Inflammatory macrophage (primary cell): Measurements from ENCODE around the gene ATP5F1D.
A peak's percentile ranks its signal among the peaks of the same experiment; 100 is the strongest.

Source experiments
- DNase-seq, 2 donors: peaks; one replicate each; pipeline ENCODE4 v3.0.0-alpha.2; 2020 to 2022

Gene ATP5F1D

DNA sequence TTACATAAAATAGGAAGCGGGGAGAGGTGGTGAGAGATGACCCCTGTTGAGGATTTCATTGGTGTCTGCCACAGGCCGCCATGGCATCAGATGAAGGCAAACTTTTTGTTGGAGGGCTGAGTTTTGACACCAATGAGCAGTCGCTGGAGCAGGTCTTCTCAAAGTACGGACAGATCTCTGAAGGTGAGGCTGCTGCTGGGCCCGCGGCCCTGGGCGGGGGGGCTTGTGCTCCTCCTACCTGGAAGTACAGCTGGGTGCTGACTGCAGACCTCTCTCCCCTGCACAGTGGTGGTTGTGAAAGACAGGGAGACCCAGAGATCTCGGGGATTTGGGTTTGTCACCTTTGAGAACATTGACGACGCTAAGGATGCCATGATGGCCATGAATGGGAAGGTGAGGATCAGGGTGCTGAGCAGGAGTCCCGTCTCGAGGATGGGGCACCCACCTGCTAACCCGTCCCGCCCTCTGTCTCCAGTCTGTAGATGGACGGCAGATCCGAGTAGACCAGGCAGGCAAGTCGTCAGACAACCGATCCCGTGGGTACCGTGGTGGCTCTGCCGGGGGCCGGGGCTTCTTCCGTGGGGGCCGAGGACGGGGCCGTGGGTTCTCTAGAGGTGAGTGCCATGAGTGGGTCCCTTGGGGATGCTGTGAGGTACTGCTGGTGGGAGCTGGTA lies 29.4 kb downstream of the ATP5F1D start:
- DNase-seq = no peak

DNA sequence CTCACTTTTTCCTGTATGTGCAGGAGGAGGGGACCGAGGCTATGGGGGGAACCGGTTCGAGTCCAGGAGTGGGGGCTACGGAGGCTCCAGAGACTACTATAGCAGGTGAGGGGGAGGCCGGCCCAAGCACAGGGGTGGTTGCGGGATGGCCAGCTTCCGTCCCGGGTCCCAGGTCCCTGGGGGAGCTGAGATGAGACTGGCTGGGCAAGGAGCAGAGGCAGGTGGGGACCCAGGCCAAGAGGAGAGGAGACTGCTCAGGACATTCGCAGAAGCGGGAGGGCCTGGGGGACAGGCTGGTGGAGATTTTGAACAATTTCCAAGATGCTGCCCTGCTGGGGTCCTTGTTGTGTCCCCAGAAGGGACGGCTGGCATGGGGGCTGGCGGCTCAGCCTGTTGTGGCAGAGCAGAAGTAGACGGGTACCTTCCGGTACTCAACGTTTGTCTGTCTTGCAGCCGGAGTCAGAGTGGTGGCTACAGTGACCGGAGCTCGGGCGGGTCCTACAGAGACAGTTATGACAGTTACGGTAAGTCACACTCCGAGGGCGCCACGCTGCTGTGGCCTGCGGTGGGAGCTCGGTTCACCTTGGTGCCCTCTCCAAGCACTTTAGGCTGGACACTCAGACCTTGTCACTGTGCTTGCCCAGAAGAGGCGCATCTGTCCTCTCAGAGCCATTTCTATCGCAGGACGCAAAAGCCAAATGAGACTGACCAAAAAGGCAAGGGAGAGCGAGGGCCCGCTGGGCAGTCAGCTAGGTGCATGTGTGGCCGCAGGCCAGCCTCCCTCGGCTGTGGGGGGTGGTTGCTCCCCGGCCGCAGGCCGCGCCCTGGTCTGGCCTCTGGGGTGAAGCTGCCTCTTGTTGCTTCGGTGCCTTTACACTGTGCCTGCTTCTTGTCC lies 30.2 kb downstream of the ATP5F1D start:
- DNase-seq = no peak

DNA sequence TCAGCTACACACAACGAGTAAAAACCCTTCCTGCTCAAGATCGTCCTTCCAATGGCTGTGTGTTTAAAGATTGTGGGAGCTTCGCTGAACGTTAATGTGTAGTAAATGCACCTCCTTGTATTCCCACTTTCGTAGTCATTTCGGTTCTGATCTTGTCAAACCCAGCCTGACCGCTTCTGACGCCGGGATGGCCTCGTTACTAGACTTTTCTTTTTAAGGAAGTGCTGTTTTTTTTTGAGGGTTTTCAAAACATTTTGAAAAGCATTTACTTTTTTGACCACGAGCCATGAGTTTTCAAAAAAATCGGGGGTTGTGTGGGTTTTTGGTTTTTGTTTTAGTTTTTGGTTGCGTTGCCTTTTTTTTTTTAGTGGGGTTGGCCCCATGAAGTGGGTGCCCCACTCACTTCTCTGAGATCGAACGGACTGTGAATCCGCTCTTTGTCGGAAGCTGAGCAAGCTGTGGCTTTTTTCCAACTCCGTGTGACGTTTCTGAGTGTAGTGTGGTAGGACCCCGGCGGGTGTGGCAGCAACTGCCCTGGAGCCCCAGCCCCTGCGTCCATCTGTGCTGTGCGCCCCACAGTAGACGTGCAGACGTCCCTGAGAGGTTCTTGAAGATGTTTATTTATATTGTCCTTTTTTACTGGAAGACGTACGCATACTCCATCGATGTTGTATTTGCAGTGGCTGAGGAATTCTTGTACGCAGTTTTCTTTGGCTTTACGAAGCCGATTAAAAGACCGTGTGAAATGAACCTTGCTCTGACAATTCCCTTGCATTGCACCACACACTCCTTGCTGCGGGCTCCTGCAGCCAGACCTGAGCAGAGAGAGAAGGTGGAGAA lies 31.1 kb downstream of the ATP5F1D start:
- peak in 1 of 2 donors; percentile 7 for DNase-seq

DNA sequence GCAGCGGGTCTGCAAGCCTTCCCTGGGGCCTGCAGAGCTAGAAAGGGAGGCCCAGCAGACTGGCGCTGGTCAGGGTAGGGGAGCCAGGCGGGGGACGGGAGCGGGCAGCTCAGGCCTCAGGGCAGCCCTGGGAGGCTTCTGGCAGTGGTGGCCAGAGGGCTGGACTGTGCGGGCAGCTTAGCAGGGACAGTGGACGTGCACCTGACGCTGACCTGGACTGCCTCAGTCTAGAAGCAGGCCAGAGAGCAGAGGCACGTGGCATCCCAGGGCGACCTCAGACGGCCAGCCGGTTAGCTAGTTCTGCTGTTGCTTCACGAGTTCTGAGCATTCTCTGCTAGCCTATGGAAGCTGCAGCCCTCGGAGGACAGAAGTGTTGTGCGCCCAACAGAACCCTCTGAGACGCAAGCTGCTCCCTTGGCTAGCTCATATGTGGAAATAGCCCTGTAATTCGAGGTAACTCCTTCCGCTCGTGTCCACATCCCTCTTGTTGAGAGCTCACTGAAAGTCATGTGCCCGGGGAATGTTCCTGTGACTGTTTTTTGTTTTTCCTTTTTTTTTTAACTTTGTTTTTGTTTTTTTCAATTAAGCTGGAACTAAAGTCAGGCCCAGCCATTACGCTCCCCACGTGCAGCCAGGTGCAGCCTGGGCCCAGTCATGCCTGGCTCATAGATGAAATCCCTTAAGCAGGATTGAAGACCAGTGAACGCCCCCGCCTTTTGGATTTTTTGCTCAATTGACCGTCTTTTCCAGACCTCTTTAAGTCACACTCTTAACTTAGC lies 31.9 kb downstream of the ATP5F1D start:
- peak; percentile 71 to 79 for DNase-seq

DNA sequence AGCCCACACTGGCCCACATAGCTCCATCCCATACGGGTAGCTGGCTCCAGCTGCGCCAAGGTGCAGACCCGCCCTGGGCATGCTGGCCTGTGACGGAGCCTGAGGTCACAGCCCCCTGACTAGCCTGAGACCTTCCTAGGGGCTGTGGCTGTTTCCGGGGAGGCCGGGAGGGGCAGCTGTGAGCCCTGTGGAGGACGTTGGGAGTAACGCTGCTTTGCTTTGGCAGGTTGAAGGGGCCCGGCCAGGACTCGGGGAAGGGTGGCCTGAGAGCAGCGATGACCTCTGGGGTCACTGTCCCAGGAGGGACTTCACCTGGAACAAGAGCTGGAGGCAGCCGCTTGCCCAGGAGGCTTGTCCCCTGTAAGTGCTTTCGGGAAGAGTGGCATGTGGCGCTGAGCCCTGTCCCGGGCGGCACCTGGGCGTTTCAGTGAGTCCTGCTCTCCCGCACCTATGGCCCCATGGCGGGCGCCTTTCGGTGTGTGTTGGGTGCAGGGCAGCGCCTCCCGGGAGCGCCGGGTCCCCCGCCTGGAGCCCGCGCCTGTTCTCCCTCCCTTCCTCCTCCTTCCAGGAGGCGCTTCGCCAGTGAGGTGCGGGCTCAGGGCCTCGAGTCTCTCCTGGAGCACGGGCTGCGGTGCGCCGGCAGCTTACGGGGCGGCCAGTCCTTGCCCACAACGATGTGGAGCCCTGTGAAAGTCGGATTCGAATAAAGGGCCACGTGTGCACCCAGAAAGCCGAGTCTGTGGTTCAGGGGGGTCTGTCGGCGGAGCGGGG lies 32.7 kb downstream of the ATP5F1D start:
- DNase-seq = no peak

DNA sequence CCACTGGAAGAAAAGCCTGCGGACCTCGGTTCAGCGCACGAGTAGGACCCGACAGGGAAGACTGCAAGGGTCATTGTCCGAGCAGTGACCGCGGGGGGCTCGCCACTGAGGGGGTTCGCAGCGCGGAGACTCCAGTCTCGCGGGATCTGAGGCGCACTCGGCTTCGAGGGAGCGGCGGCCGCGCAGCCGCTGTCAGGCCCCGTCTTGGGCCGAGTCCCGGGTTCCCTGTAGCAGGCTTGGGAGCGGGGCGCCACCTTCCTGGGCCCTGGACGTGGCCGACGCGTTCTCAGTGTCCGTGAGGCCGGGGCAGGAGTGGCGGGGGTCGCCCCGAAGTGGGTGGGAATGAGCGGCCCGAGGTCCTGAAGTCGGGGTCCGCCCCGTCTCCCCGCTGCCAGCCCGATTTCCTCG lies 33.3 kb downstream of the ATP5F1D start:
- no peak for DNase-seq

DNA sequence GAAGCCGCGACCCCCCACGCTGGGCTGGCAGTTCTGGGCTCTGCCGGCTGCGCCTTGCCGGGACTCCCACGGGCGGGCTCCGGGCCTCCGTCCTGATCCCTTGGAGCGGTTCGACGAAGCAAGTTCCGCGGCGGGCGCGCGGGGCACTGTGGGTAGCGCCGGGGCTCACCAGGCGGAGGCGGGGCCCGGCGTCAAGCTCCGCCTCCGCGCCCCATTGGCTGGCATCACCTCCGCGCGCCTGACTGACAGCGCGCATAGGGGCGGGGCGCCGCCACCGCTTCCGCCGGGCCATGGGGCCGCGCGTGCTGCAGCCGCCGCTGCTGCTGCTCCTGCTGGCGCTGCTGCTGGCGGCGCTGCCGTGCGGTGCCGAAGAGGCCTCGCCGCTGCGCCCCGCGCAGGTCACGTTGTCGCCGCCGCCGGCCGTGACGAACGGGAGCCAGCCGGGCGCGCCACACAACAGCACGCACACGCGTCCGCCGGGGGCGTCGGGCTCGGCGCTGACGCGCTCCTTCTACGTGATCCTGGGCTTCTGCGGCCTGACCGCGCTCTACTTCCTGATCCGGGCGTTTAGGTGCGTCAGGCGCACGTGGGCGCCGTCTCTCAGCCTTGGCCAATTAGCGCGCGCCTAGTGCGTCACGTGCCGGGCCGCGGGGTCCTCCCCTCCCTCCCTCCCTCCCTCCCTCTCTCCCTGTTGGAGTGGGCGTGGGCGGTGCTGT lies 33.9 kb downstream of the ATP5F1D start, which contains the start of gene FAM174C:
Gene FAM174C (plus strand): TSS at position 271 of the 716 bp plus-strand sequence. CDS start 20 bp downstream, at position 291.
- DNase-seq = peak; percentile 96 to 98

DNA sequence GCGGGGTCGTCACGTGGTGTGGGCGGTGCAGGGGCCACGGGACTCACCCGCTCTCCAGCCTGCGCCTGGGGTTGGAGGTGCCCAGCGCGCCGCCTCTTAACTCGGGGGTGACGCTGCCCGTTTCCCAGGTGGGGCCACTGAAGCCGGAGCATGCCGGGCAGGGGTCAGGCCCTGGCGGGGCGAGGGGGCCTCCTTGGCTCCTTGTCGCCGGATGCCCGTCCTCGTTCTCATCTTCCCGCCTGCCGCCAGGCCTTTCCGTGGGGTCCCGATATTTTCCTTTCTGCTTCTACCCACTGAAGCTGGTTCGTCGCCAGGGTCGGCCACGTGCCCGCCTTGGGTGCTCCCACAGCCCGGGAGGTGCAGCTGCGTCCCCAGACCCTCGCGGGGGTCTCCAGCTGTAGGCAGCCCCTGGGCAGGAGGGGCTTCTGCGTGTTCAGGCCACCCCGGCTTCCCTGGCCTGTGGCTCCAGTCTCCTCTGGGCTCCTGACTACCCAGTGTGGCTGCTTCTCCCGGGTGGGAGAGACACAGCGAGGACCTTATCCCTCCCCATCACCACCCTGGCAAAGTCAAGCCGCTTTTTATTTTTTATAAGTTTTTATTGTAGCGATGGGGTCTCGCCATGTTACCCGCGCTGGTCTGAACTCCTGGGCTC lies 34.6 kb downstream of the ATP5F1D start:
- DNase-seq = no peak

DNA sequence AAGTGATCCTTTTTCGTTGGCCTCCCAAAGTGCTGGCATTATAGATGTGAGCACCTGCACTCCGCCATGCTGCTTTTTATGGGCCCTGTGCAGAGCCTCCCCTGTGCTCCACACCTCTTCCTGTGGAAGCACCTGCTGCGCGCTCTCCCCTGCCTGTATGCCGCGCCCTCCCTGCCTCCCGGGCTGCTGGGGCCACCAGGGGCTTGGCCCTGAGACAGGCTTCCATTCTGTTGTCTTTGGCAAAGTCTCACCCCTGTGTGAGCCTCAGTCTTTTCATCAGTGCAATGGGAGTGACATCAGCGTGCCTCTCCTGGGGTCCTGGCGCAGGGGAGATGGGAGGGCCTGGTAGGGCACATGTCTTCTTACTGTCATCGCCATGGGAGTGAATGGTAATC lies 35.1 kb downstream of the ATP5F1D start:
- DNase-seq = no peak

DNA sequence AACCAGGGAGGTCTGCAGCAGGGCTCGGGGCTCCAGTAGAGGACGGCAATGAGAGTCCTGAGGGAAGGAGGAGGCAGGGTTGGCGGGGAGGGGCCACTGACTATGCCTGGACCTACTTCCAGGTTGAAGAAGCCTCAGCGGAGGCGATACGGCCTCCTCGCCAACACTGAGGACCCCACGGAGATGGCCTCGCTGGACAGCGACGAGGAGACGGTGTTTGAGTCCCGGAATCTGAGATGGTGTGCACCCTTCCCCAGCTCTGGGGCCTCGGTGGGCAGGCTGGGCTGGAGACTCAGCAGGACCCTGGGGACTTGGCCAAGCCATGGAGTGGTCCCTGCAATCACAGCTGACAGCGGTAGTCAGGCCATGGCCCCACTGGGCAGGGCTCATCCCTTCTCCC lies 35.5 kb downstream of the ATP5F1D start:
- no peak for DNase-seq

DNA sequence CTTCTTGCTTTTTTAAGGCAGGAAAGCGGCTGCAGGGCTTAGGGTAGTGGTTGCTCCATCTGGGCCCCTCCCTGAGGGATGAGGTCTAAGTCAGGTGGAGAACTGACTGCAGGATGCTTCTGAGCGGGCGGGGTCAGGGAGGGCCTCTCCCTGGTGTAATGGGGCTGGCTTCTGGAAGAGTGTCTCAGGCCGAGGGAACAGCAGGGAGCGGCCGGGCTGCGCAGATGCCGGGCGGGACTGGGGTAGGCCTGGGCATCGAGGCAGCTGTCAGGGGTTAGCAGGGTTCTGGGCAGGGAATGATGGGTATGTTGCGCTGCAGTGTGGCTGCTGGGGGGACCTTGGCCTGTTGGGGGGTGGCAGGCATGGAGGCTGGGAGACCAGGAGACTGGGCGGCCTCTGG lies 36.5 kb downstream of the ATP5F1D start:
- no peak for DNase-seq

DNA sequence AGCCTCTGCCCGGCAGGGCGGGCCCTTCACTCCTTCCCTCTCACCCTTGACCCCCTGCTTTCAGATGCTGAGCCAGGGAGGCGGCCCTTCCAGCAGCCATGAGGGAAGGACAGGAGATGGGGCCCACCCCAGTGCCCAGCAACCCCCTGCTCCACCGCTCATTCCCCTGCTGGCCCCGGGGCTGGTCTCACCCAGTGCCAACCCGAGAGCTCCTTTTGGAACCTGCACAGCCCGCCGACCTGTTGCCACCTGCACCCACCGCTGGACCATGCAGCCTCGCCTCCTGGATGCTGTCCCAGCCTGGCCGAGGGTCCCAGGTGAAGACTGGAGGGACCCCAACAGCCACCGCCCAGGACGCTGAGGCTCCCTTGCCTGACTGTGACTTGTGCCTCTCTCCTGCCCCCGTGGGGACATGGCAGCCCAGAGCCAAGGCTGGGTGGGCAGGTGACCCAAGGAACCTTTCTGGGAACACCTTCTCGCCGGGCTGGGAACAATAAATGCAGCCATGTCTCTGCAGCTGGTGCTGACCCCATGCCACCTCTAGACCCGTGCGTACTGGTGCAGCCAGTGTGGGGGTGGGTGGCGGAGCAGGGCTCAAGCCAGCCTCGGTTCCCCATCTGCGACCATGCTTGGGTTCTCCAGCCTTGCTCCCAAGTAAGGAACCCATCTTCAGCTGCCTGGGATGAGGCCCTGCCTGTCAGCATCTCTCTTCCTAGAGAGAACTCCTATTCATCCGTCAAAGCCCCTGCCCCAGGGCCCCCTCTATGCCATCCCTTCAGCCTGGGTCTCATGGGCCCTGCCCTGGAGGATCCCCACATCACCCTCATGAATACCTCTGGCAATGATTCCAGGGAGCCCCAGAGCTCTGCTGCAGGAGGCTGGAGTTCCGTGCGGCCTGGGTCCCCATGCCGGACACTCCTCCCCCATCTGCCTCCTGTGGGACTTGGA lies 37.4 kb downstream of the ATP5F1D start:
- DNase-seq = no peak

DNA sequence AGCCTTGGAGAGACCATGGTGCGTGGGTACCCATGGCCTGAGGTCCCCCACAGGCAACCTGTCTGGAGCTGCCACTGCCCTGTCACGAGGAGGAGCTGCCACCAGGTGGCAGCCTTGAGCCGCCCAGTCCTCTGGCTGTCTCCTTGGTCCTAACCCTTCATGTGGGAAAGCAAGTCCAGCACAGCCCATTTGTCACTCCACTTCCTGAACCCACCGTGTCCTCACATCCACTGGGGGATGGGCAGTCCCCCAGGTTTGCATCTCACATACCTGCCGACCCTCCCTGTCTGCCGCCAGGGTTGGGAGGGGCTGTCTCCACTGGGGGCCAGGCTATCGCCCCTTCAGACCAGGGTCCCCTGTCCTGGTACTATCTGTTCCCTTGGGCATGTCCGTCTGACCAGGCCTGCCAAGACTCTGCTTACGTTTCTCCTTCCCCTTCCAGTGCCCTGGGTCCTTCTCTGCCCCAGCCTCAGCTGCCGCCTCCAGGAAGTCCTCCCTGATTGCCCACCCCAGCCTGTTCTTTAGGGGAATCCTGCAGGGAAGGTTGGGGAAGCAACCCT lies 38.3 kb downstream of the ATP5F1D start:
- DNase-seq = peak; percentile 80 to 84

DNA sequence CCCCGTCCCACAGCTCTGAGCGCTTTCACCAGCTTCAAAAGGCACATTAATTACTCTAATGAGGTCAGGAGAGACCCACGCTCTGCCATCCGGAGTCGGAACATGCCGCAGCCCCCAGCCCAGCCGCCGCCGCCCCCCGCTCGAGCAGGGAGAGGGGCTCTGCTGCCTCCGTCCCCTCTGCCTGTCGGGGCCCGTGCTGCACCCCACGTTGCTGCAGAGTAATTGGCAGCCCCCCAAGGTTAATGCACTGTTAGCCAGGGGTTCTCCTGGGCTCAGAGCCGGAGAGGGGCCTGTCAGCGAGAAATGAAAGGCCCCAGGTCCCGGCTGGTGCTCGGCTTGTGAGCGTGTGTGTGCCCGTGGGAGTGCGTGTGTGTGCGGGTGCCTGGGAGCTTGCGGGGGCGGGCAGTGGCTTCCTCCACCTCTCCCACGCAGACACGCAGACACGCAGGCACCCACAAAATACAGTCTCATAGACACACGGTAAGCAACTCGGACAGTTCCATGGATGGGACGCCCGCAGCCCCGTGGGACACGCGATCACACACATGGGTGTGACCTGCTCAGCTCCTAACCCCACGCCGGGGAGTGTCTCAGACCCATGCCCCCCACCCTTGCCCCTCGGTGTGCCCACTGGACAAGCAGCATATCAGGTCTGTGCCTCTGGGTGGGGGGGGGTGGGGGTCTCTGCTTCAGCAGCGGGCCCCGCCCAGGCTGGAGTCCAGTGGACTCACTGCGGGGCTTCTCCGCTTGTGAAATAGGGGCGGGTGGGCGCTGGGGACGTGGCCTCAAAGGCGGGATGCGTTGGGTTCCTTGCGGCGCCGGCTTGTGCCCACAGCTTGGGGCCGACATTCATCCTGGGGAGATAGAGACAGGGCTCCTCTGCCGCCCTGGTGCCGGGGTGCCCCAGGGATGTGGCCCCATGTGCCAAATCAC lies 39.4 kb downstream of the ATP5F1D start:
- no peak for DNase-seq

DNA sequence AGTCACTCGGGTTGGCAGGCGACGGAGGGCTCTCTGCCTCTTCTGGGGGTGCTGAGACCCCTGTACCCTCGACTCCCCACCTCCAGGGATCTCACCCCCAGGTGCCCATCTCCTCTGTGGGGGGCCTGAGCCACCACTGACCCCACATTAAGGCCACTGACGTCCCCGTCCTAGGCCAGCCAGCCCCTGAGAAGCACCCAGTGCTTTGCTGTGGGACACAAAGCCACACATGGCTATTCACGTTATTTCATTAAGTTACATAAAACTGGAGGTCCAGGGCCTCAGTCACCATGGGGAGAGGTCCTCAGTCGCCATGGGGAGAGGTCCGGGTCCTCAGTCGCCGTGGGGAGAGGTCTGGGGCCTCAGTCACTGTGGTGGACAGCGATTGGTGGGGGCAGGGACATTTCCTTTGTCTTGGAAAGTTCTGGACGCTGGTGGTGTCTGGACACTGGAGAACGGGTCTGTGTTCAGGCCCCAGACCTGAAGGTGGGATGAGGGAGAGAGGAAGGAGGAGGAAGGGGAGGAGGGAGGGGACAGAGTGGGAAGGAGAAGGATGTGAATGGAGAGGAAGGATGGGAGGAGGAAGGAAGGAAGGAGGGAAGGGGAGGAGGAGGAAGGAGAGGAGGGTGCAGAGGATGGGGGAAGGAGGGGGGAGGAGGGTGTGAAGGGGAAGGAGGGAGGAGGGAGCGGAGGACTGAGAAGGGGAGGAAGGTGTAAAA lies 40.2 kb downstream of the ATP5F1D start:
- DNase-seq = no peak

DNA sequence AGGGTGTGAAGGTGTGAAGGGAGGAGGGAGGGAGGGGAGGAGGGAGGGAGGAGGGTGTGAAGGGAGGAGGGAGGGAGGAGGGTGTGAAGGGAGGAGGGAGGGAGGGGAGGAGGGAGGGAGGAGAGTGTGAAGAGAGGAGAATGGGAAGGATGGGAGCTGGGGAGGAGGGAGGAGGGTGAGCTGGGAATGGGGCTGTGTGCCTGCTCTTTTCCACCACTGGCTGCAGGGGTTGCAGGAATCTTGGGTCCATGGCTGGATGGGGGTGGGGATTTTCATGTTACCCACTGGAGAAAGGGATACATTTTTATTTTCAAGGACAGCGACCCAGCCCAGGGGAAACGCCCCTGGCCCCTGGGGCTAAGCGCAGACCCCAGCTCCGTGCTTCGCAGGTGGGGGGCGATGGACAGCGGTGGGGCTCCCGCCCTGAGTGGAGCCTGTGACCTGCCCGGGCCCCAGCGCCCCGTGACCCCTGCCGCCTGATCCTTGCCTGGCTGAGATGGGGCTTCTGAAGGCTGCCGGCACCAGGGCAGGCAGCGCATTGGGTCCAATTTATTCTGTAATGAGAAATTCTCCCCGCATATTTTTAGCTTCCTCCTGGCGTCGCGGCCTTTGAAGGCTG lies 41.1 kb downstream of the ATP5F1D start:
- DNase-seq = no peak
